Measurements from ENCODE around the gene TOB1.
A peak's percentile ranks its signal among the peaks of the same experiment; 100 is the strongest.
"Not testable (repeated sequence)": the region's sequence is repeated elsewhere in the genome, so short reads cannot be mapped to it uniquely, and the experiment has no call there.

The TOB1 gene

DNA sequence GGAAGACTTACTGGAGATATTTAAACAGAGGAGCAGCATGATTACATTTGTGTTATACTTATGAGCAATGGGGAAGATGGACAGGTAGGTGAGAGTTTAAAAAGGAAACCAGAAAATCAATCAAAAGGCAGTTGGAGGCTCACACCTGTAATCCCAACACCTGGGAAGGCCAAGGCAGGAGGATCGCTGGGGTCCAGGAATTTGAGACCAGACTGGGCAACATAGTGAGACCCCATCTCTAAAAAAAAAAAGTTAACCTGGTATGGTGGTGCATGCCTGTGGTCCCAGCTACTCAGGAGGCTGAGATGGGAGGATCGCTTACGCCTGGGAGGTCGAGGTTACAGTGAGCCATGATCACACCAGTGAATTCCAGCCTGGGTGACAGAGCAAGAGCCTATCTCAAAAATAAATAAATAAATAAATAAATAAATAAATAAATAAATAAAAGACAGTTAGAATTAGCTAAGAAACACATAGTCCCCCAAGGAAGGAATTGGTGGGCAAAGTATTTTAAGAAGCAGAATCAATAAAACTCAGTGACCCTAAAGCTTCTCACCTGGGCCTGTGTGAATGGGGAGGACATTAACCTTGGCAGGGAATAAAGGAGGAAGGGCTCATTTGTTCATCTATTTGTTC is 32.3 kb upstream of the TOB1 start:
- DNase-seq, result no peak

GRCh38 chr17:50894513-50894912 is 28.4 kb upstream of the TOB1 start:
- DNase-seq, result not testable (repeated sequence)

DNA sequence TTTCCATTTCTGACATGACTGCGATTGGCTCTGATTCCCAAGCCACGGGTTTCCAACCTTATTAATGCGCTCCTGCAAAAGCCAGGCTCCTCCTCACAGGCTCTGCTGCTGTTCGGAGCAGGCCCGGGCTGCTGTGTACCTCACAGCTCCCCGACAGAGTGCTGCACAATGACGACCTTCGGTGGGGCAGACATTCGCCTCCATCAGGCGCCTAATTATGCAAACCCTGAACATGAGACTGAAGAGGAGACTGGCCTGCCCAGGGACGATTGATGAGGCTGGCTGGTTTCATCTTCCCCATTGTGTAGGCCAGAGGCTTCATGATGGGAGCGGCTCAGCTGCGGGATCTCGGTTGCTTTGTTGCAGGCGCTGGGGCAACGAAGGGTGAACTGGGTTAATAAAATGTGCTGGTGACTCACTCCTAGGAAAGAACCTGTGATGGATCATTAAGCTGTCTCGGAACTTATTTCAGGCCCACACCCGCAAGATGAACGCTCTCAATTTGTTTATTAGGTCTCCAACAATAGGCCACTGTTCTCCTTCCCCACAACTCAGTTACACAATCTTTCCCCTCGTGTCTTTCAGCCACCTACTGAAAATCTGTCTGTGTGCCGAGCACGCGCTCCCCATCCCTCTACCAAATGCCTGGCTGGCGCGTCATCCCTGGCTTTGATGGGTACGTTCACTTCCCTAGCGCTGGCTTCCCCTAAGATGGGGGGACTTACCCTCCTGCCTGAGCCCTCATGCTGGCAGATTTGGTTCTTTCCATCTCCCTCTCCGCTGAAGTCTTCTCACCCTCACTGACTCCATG is 27.2 kb upstream of the TOB1 start:
- DNase-seq, result no peak

DNA sequence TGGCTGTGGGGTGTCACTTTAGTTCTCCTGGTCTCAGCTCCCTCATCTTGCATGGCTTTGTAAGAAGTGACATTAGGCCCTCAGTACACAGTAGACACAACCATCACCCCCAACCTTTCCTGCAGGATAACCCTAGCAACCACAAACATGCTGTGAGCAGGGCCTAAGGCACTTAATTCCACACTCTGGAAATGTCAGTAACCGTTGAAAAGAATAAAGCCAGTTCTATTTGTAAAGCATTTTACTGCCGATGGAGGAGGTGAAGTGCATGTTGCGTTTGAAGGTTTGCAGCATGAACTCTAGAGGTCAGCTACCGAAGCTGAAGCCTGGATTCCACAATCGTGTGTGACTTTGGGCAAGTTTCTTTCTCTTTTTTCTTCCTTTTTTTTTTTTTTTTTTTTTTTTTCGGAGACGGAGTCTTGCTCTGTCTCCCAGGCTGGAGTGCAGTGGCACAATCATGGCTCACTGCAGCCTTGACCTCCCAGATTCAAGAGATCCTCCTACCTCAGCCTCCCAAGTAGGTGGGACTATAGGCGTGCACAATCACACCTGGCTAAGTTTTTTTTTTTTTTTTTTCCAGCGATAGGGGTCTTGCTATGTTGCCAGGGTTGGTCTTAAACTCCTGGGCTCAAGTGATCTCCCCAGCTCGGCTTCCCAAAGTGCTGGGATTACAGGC is 26.1 kb upstream of the TOB1 start:
- DNase-seq, result no peak

- DNase-seq, result no peak
These were observed 25.4 kb upstream of the TOB1 start for GRCh38 chr17:50891577-50891989.

DNA sequence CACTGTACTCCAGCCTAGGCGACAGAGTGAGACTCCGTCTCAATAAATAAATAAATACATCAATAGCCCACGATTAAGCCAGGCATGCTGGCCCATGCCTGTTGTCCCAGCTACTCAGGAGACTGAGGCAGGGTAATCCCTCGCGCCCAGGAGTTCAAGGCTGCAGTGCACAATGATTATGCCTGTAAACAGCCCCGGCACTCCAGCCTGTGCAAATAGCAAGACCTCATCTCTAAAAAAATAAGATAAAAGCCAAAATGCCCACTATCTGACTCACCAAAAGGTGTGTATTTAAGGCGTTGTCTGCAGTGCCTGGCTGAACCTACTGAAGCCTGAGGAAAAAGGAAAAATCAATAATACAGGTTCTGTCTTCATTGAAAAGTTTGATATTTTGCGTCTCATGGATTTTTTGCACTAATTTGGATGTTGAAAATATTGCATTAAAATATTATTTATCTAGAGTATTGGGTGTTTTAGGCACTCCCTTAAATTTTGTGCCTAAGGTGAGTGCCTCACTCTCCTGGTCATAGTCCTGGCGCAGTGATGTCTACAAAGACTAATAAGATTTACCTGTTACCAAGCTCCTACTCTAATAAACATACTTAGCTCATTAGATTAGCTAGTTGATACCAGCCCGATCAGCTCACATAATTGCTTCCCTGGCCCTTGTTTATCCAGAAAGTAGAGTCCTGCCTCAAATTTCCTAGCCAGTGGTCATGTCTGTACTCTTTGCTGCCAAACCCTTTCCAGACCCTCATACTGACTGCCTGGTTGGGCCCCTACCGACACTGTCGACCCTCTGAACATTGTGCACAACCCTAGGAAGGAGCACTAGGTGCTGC is 24.7 kb upstream of the TOB1 start:
- DNase-seq, result no peak

- DNase-seq, result no peak
These were observed 23.5 kb upstream of the TOB1 start for GRCh38 chr17:50889528-50890118.

- no peak for DNase-seq
These were observed 21.6 kb upstream of the TOB1 start for GRCh38 chr17:50887705-50888245.

- DNase-seq, result no peak
These were observed 18.5 kb upstream of the TOB1 start for GRCh38 chr17:50884439-50885311.

DNA sequence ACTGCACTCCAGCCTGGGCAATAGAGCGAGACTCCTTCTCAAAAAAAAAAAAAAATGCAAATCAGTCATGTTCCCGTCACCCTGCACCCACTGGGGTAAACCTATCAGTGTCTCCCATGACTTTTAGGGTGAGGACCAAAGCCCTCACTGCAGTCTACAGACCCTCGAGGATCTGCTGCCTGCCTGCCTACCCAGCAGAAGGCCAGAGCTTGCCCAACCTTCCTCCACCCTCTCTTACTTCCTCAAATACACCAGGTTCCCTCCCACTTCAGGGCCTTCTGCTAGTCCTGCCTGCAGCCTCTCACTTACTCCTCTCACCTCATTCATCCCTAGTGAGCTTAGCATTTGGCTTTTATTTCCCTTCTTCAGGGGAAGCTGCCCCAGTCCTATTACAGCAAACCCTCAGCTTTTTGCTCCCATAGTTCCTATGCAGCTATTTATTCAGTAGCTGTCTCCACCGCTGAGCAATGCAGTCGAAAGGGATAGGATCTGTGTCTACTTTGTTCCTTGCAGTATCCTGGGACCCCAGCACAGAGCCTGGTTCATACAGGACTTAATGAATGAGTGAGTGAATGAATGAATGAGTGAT is 17.8 kb upstream of the TOB1 start:
- DNase-seq, result no peak

- no peak for DNase-seq
These were observed 16.7 kb upstream of the TOB1 start for GRCh38 chr17:50882851-50883250.

DNA sequence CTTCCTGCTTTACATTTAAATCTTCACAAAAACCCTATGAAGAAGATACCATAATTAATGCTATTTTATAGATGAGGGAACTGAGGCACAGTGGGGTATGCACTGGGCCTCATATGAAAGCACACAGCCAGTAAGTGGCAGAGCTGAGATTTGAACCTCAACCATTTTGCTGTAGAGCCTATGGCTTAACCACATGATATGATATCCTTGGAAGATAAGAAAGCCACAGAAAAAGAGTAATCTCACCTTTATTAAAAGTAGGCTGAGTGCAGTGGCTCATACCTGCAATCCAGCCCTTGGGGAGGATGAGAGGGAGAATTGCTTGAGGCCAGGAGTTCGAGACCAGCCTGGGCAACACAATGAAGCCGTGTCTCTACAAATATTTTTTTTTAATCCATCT is 15.0 kb upstream of the TOB1 start:
- DNase-seq, result no peak

GRCh38 chr17:50879086-50879485 is 12.9 kb upstream of the TOB1 start:
- DNase-seq, result no peak

- DNase-seq, result no peak
These were observed 11.7 kb upstream of the TOB1 start for GRCh38 chr17:50877838-50878237.

DNA sequence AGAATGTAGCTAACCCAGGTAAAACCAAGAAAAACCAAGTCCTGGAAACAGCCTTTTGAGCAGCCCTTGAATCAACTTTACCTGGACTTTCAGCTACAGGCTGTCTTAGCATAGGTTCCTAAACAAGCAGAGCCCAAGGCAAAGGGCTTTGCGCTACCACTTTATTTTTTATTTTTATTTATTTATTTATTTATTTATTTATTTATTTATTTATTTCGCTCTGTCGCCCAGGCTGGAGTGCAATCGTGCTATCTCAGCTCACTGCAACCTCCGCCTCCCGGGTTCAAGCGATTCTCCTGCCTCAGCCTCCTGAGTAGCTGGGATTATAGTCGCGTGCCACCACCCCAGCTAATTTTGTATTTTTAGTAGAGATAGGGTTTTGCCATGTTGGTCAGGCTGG is 10.9 kb upstream of the TOB1 start:
- not testable (repeated sequence) for DNase-seq

DNA sequence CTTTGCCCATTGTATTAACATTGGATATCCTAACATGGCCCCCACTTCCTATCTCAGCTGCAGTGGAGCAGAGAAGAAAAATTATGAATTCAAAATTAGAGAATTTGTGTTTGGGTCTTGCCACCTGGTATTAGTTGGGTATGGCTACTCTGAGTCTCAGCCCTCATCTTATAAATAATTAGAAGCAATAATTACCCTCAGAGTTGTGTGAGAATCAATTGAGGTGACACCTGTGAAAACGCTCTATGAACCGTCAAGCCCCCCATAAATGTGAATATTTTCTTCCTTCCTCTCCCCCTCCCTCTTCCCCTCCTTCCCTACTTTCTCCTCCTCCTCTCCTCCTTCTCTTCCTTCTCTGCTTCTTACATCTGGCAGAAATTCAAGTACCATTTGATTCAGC is 8.9 kb upstream of the TOB1 start:
- no peak for DNase-seq

- peak; percentile 56 for DNase-seq
These were observed 6.7 kb upstream of the TOB1 start for GRCh38 chr17:50872710-50873424.

DNA sequence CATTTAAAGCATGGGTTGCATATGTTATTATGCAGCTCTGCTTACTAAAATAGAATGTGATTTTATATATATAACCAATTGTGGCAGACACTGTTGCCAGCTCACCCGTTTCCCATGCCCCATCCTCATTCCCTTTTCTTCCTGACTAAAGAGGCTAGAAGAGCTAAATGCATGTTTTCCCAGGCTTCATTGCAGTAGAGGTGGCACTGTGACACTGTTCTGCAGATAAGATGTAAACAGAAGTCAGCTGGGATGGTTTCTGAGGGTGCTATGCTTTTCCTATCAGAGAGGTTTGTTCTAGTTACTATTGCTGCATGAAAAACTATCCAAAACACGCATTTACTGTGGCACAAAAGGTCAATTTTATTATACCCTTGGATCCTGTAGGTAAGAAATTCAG is 5.7 kb upstream of the TOB1 start:
- DNase-seq, result no peak

DNA sequence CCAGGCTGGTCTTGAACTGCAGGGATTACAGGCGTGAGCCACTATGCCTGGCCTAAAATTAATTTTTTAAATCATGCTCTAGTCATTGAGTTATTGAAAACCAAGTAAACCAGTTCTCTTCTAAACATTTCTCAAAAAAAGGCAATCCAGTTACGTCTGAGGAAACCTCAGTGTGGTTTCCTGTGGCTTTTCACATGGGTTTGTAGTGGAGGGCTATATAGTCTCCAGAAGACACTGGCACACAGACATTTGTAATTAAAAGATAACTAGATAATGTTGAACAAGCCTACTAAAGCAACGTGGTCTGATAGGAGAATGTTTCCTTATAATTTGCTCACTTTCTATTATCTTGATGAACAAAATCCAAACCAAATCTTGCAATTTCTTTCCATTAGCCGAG is 5.2 kb upstream of the TOB1 start:
- DNase-seq, result no peak

DNA sequence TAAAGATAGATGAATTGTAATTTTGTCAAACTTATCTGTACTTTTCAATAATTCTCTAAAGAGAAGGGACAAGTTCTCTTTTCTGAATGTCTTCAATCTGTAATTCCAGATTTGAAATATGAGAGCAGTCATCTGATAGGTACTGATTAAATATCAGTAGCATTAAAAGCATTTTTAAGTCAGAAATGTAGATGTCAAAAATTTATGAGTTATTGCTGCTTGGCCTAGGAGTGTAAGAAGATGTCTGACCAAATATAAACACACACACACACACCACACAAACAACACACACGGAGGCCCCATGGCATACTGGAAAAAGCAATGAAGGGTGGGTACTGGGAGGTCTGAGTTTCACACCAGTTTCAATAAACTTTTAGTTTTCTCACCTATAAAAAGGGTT is 2.4 kb upstream of the TOB1 start:
- no peak for DNase-seq

GRCh38 chr17:50868140-50868438 is 1.9 kb upstream of the TOB1 start:
- DNase-seq, result no peak
